WTC11 (cell line): ENCODE measurements around the gene ANKRD29. TPM values are rescaled to one million over a fixed set of nuclear protein-coding genes. Genes with fewer than 3 reads are reported as not detected.

Experiments
- ATAC-seq: fragments of 200-7000 bp; cut with Tn5 transposase; 2 replicates; pipeline ENCODE4 v1.10.0; 2021; ENCODE audit warnings: mild to moderate bottlenecking, moderate library complexity
- CTCF ChIA-PET: fragments of 300-600 bp; sonication (Branson Sonifier 250); formaldehyde crosslinking; loops from one replicate; lab custom pipeline; 2021; ENCODE audit warnings: antibody characterized with exemption; lab: Charles Lee
- POLR2A ChIA-PET: fragments of 350-600 bp; sonication (Branson Sonifier 250); formaldehyde crosslinking; loops from one replicate; lab custom pipeline; 2021; ENCODE audit warnings: antibody characterized with exemption; lab: Charles Lee
- DNase-seq: peaks from one replicate; pipeline ENCODE4 v3.0.0; 2021; ENCODE audit warnings: low spot score
- H3K27ac Mint-ChIP-seq: 2 replicates; pipeline ENCODE4 v1.8.0; 2021; ENCODE audit warnings: mixed read lengths
- H3K27me3 Mint-ChIP-seq: 2 replicates; pipeline ENCODE4 v1.8.0; 2021; ENCODE audit warnings: low read depth, mild to moderate bottlenecking, moderate library complexity, mixed read lengths
- H3K36me3 Mint-ChIP-seq: 2 replicates; pipeline ENCODE4 v1.8.0; 2021; ENCODE audit warnings: mixed read lengths
- H3K4me1 Mint-ChIP-seq: 2 replicates; pipeline ENCODE4 v1.8.0; 2022; ENCODE audit warnings: mixed read lengths
- H3K4me3 Mint-ChIP-seq: 2 replicates; pipeline ENCODE4 v1.8.0; 2021; ENCODE audit warnings: mild to moderate bottlenecking, moderate library complexity, mixed read lengths
- H3K9me3 Mint-ChIP-seq: 2 replicates; pipeline ENCODE4 v1.8.0; 2021; ENCODE audit warnings: mixed read lengths
- CREM ChIP-seq: sonication (generic); formaldehyde crosslinking; IDR thresholded peaks from 2 replicates; pipeline ENCODE4 v1.8.1; 2022; ENCODE audit warnings: mild to moderate bottlenecking, missing genetic modification reagents, moderate library complexity
- JUN ChIP-seq: sonication (generic); formaldehyde crosslinking; IDR thresholded peaks from 2 replicates; pipeline ENCODE4 v1.8.0; 2023; ENCODE audit warnings: mild to moderate bottlenecking, missing genetic modification reagents
- MYBL2 ChIP-seq: sonication (generic); formaldehyde crosslinking; IDR thresholded peaks from 2 replicates; pipeline ENCODE4 v1.8.1; 2023; ENCODE audit warnings: mild to moderate bottlenecking, moderate library complexity, missing genetic modification reagents
- NR3C1 ChIP-seq: sonication (generic); formaldehyde crosslinking; conservative IDR thresholded peaks from 2 replicates; pipeline ENCODE4 v1.8.1; 2023; ENCODE audit warnings: low read depth, mild to moderate bottlenecking, missing genetic modification reagents
- PRRX2 ChIP-seq: fragments of 250-450 bp; sonication (Bioruptor Pico); IDR thresholded peaks from 2 replicates; pipeline ENCODE4 v1.8.0; 2021; ENCODE audit warnings: mild to moderate bottlenecking
- RELA ChIP-seq: sonication (generic); formaldehyde crosslinking; IDR thresholded peaks from 2 replicates; pipeline ENCODE4 v1.8.1; 2022; ENCODE audit warnings: missing genetic modification reagents, mild to moderate bottlenecking, borderline replicate concordance
- SP1 ChIP-seq: sonication (generic); formaldehyde crosslinking; conservative IDR thresholded peaks from 2 replicates; pipeline ENCODE4 v1.8.1; 2022; ENCODE audit warnings: missing genetic modification reagents
- TCF7 ChIP-seq: sonication (generic); formaldehyde crosslinking; IDR thresholded peaks from 2 replicates; pipeline ENCODE4 v1.8.0; 2022; ENCODE audit warnings: mild to moderate bottlenecking, low read depth, missing genetic modification reagents, moderate library complexity
- ZNF232 ChIP-seq: sonication (generic); formaldehyde crosslinking; IDR thresholded peaks from 2 replicates; pipeline ENCODE4 v1.8.0; 2022; ENCODE audit warnings: mild to moderate bottlenecking, missing genetic modification reagents
- total RNA-seq: library from RNA; stranded (reverse); gene quantifications from 3 replicates; pipeline ENCODE4 v1.2.3, GENCODE V29; 2021
- TF ChIP-seq, protein P1 (sequence below): sonication (generic); formaldehyde crosslinking; IDR thresholded peaks from 2 replicates; pipeline ENCODE4 v1.8.0; 2023; ENCODE audit warnings: missing genetic modification reagents, mild to moderate bottlenecking, borderline replicate concordance
- TF ChIP-seq, protein P2 (sequence below): sonication (generic); formaldehyde crosslinking; IDR thresholded peaks from 2 replicates; pipeline ENCODE4 v1.8.0; 2022; ENCODE audit warnings: missing genetic modification reagents
- TF ChIP-seq, protein P3 (sequence below): fragments of 250-450 bp; sonication (Bioruptor Pico); IDR thresholded peaks from 2 replicates; pipeline ENCODE4 v1.9.0; 2021; ENCODE audit warnings: moderate library complexity, mild to moderate bottlenecking, inconsistent platforms, borderline replicate concordance
- TF ChIP-seq, protein P4 (sequence below): sonication (generic); formaldehyde crosslinking; IDR thresholded peaks from 2 replicates; pipeline ENCODE4 v1.8.0; 2022; ENCODE audit warnings: mild to moderate bottlenecking, missing genetic modification reagents
- TF ChIP-seq, protein P5 (sequence below): fragments of 250-450 bp; sonication (Bioruptor Pico); IDR thresholded peaks from 2 replicates; pipeline ENCODE4 v1.9.0; 2021; ENCODE audit warnings: mild to moderate bottlenecking

ANKRD29 gene
- total RNA-seq, 1 experiment from 2014 or later, result 4.9 TPM

DNA sequence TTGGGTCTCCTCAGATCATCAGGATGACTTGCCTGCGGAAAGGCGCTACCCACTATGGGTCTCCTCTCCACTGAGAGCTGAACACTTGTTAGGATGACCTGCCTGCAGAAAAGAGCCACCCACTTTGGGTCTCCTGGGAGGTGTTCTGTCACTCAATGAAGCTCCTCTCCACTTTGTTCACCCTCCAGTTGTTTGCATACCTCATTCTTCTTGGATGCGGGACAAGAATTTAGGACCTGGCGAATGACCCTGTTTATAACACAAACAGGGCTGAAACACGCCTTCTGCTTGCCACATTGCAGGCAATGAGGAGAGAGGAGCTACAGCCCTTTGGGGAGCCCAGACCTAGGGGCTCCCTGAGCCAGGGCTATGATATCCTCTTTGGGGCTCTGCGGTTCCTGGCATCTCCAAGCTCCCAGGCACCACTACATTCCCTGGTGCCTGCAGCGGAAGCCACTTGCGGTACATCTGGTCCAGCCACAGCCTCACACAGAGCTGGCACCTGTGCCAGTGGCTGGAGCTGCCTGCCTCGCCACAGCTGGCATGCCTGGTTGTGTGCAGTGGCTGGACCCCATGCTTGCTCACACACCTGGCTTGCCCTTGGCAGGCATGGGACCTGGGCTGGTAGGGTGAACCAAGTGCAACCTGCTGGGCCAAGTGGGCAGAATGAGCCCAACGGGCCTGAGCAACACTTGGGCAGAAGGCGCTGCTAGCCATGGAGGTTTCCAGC is 20.6 kb downstream of the ANKRD29 start (continued):
- TF ChIP-seq, protein P1, sequence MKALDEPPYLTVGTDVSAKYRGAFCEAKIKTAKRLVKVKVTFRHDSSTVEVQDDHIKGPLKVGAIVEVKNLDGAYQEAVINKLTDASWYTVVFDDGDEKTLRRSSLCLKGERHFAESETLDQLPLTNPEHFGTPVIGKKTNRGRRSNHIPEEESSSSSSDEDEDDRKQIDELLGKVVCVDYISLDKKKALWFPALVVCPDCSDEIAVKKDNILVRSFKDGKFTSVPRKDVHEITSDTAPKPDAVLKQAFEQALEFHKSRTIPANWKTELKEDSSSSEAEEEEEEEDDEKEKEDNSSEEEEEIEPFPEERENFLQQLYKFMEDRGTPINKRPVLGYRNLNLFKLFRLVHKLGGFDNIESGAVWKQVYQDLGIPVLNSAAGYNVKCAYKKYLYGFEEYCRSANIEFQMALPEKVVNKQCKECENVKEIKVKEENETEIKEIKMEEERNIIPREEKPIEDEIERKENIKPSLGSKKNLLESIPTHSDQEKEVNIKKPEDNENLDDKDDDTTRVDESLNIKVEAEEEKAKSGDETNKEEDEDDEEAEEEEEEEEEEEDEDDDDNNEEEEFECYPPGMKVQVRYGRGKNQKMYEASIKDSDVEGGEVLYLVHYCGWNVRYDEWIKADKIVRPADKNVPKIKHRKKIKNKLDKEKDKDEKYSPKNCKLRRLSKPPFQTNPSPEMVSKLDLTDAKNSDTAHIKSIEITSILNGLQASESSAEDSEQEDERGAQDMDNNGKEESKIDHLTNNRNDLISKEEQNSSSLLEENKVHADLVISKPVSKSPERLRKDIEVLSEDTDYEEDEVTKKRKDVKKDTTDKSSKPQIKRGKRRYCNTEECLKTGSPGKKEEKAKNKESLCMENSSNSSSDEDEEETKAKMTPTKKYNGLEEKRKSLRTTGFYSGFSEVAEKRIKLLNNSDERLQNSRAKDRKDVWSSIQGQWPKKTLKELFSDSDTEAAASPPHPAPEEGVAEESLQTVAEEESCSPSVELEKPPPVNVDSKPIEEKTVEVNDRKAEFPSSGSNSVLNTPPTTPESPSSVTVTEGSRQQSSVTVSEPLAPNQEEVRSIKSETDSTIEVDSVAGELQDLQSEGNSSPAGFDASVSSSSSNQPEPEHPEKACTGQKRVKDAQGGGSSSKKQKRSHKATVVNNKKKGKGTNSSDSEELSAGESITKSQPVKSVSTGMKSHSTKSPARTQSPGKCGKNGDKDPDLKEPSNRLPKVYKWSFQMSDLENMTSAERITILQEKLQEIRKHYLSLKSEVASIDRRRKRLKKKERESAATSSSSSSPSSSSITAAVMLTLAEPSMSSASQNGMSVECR (CRISPR knock-in tag), result no peak
- TF ChIP-seq, protein P2, sequence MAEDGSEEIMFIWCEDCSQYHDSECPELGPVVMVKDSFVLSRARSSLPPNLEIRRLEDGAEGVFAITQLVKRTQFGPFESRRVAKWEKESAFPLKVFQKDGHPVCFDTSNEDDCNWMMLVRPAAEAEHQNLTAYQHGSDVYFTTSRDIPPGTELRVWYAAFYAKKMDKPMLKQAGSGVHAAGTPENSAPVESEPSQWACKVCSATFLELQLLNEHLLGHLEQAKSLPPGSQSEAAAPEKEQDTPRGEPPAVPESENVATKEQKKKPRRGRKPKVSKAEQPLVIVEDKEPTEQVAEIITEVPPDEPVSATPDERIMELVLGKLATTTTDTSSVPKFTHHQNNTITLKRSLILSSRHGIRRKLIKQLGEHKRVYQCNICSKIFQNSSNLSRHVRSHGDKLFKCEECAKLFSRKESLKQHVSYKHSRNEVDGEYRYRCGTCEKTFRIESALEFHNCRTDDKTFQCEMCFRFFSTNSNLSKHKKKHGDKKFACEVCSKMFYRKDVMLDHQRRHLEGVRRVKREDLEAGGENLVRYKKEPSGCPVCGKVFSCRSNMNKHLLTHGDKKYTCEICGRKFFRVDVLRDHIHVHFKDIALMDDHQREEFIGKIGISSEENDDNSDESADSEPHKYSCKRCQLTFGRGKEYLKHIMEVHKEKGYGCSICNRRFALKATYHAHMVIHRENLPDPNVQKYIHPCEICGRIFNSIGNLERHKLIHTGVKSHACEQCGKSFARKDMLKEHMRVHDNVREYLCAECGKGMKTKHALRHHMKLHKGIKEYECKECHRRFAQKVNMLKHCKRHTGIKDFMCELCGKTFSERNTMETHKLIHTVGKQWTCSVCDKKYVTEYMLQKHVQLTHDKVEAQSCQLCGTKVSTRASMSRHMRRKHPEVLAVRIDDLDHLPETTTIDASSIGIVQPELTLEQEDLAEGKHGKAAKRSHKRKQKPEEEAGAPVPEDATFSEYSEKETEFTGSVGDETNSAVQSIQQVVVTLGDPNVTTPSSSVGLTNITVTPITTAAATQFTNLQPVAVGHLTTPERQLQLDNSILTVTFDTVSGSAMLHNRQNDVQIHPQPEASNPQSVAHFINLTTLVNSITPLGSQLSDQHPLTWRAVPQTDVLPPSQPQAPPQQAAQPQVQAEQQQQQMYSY, result no peak
- TF ChIP-seq, protein P3, sequence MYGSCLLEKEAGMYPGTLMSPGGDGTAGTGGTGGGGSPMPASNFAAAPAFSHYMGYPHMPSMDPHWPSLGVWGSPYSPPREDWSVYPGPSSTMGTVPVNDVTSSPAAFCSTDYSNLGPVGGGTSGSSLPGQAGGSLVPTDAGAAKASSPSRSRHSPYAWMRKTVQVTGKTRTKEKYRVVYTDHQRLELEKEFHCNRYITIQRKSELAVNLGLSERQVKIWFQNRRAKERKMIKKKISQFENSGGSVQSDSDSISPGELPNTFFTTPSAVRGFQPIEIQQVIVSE (CRISPR knock-in tag), result no peak
- TF ChIP-seq MYBL2 (no peak), SP1 (CRISPR knock-in tag) (no peak)
- TF ChIP-seq, all 79 proteins: peak for 0

DNA sequence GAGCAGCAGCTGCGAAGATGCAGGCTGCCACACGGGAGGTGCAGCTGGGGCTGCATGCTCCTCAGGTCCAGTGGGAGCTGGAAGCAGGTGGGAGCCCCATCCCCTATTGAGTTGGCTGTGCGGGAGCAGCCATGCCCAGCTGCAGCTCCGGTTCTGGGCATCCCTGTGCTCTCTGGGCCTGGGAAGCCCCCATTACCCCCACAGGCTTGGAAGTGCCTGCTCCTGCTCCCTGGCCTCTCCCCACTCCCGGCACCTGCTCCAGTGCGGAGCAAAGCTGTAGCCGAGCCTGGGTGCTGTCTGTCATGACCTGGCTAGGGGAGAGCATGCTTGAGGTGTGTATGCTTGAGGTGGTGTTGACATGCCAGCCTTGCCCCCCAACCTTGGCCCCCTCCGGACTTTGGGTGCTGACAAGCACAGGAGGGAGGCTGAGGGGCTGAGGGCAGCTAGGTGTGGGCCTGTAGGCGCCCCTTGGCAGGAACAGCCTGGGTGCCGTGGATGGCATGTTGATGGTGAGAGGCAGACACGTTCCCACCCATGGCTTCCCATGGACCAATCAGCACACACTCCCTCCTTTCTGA is 21.5 kb downstream of the ANKRD29 start:
- H3K36me3 Mint-ChIP-seq, result peaks cover 11% of the 10 kb centered on the region
- peaks cover 3% of the 10 kb centered on the region; the same call in 1 of the 2 replicates for H3K27me3 Mint-ChIP-seq
- ChIA-PET CTCF (interaction anchor here (0.8 to 1.7 kb wide), 4 partner anchors 13 to 62 kb away, joined by 3 to 6 read pairs (median 3); no protein-coding TSS in a partner anchor), POLR2A (no interaction called here)
- H3K27ac Mint-ChIP-seq, result no peak overlapping the region
- peaks cover 6% of the 10 kb centered on the region for H3K4me1 Mint-ChIP-seq
- H3K4me3 Mint-ChIP-seq, result no peak overlapping the region
- TF ChIP-seq CREM, result no peak
- TF ChIP-seq, protein P2, result no peak
- no peak for TF ChIP-seq TCF7
- TF ChIP-seq PRRX2 (CRISPR knock-in tag), result no peak
- no peak for DNase-seq
- peaks cover 16% of the 10 kb centered on the region for H3K9me3 Mint-ChIP-seq
- no peak for ATAC-seq

DNA sequence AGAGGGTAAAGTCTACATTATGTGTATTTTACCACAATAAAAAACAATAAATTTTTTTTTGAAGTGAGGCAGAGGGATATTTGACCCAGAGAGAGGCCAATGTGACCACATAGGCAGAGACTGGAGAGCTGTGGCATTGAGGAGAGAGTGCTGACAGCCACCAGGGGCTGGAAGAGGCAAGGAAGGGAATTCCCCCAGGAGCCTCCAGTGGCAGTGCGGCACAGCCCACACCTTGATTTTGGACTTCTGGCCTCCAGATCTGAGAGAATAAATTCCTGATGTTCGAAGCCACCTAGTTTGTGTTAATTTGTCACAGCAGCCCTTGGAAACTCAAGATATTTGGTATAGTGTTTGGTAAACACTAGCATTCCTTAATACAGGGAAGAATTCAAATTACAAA is 22.7 kb downstream of the ANKRD29 start:
- Mint-ChIP-seq H3K4me1 (peaks cover 12% of the 10 kb centered on the region), H3K27ac (no peak overlapping the region), H3K36me3 (peaks cover 11% of the 10 kb centered on the region), H3K9me3 (peaks cover 16% of the 10 kb centered on the region), H3K4me3 (no peak overlapping the region), H3K27me3 (peaks cover 3% of the 10 kb centered on the region; the same call in 1 of the 2 replicates)
- ChIA-PET CTCF (interaction anchor here (0.9 to 1.7 kb wide), 3 partner anchors 8 to 63 kb away, joined by 3 to 6 read pairs (median 6); no protein-coding TSS in a partner anchor), POLR2A (no interaction called here)
- DNase-seq, result no peak
- ATAC-seq, result peak; percentile 78
- TF ChIP-seq NR3C1 (CRISPR knock-in tag), result no peak
- no peak for TF ChIP-seq ZNF232 (CRISPR knock-in tag)
- TF ChIP-seq, protein P4, sequence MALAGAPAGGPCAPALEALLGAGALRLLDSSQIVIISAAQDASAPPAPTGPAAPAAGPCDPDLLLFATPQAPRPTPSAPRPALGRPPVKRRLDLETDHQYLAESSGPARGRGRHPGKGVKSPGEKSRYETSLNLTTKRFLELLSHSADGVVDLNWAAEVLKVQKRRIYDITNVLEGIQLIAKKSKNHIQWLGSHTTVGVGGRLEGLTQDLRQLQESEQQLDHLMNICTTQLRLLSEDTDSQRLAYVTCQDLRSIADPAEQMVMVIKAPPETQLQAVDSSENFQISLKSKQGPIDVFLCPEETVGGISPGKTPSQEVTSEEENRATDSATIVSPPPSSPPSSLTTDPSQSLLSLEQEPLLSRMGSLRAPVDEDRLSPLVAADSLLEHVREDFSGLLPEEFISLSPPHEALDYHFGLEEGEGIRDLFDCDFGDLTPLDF (CRISPR knock-in tag), result no peak
- TF ChIP-seq RELA (CRISPR knock-in tag), result no peak
- TF ChIP-seq, protein P5, sequence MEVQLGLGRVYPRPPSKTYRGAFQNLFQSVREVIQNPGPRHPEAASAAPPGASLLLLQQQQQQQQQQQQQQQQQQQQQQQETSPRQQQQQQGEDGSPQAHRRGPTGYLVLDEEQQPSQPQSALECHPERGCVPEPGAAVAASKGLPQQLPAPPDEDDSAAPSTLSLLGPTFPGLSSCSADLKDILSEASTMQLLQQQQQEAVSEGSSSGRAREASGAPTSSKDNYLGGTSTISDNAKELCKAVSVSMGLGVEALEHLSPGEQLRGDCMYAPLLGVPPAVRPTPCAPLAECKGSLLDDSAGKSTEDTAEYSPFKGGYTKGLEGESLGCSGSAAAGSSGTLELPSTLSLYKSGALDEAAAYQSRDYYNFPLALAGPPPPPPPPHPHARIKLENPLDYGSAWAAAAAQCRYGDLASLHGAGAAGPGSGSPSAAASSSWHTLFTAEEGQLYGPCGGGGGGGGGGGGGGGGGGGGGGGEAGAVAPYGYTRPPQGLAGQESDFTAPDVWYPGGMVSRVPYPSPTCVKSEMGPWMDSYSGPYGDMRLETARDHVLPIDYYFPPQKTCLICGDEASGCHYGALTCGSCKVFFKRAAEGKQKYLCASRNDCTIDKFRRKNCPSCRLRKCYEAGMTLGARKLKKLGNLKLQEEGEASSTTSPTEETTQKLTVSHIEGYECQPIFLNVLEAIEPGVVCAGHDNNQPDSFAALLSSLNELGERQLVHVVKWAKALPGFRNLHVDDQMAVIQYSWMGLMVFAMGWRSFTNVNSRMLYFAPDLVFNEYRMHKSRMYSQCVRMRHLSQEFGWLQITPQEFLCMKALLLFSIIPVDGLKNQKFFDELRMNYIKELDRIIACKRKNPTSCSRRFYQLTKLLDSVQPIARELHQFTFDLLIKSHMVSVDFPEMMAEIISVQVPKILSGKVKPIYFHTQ (CRISPR knock-in tag), result no peak
- no peak for TF ChIP-seq JUN
